HCT116 (cell line): Measurements from ENCODE around the gene RNH1. TPM values are rescaled to one million over a fixed set of nuclear protein-coding genes. Genes with fewer than 3 reads are reported as not detected.

Experiments
- ATAC-seq: fragments of 200-7000 bp; cut with Tn5 transposase; 2 replicates; pipeline ENCODE4 v1.9.1; 2020; ENCODE audit warnings: mild to moderate bottlenecking, moderate library complexity
- BruUV-seq: library from RNA; stranded (reverse); fragments of 400-500 nt; replicated peaks from 2 replicates; lab custom pipeline; 2021; lab: Mats Ljungman, UMichigan
- CTCF ChIA-PET: fragments of 300-600 bp; sonication (Branson Sonifier 250); formaldehyde crosslinking; loops from one replicate; lab custom pipeline; 2021; ENCODE audit warnings: antibody characterized with exemption; lab: Charles Lee
- POLR2A ChIA-PET: fragments of 300-600, 350-600 bp; sonication (Branson Sonifier 250); formaldehyde crosslinking; loops from one replicate; lab custom pipeline; 2021; ENCODE audit warnings: antibody characterized with exemption; lab: Charles Lee
- RAD21 ChIA-PET, 2 experiments: fragments of 300-600 bp; sonication (Branson Sonifier 250); formaldehyde crosslinking; loops; one replicate each; lab custom pipeline; 2023; ENCODE audit warnings: low total read pairs in 2 of 2; ENCODE audit not compliant: uncharacterized antibody in 2 of 2, unreplicated experiment in 2 of 2, low non-redundant PET in 1 of 2; lab: Charles Lee
- DNase-seq: peaks from one replicate; pipeline ENCODE4 v3.0.0-alpha.2; 2010; ENCODE audit warnings: low read depth, low spot score
- H2AFZ ChIP-seq: fragments of 200-600 bp; shearing (Covaris generic), sonication (generic); 2 replicates; pipeline ENCODE4 v1.6.1; 2017; ENCODE audit warnings: low read depth, mixed run types, mixed read lengths, antibody characterized with exemption, low read length; ENCODE audit not compliant: poor library complexity, severe bottlenecking
- H3K27ac ChIP-seq: 2 replicates; pipeline ENCODE4 v1.5.1; 2012; ENCODE audit warnings: low read depth, low read length
- H3K27me3 ChIP-seq: fragments of 200-600 bp; sonication (generic); 2 replicates; pipeline ENCODE4 v1.6.1; 2016; ENCODE audit warnings: mixed run types, low read length, mixed read lengths; ENCODE audit not compliant: insufficient read depth
- H3K36me3 ChIP-seq, 2 experiments: fragments of 200-500 bp in 1 of 2; fragments of 200-600 bp in 1 of 2; sonication (Bioruptor generic) in 1 of 2; sonication (generic) in 1 of 2; 2 replicates each; pipeline versions ENCODE4 v1.5.1 to v1.6.1; 2014 to 2016; ENCODE audit warnings: low read length in 2 of 2, inconsistent platforms in 1 of 2, mixed read lengths in 1 of 2, mixed run types in 1 of 2; ENCODE audit not compliant: insufficient read depth in 2 of 2, control insufficient read depth in 1 of 2
- H3K4me1 ChIP-seq, 2 experiments: fragments of 200-600 bp in 1 of 2; sonication (generic) in 1 of 2; 2 replicates each; pipeline versions ENCODE4 v1.5.1 to v1.6.1; 2012 to 2017; ENCODE audit warnings: low read length in 2 of 2, inconsistent platforms in 1 of 2, mild to moderate bottlenecking in 1 of 2, mixed read lengths in 1 of 2, mixed run types in 1 of 2, moderate library complexity in 1 of 2; ENCODE audit not compliant: insufficient read depth in 2 of 2, control insufficient read depth in 1 of 2
- H3K4me2 ChIP-seq: fragments of 200-600 bp; sonication (generic); 2 replicates; pipeline ENCODE4 v1.6.1; 2017; ENCODE audit warnings: mixed run types, low read length, mixed read lengths
- H3K4me3 ChIP-seq, 2 experiments: fragments of 200-600 bp in 1 of 2; sonication (generic) in 1 of 2; replicated peaks in 1 of 2; 2 replicates each; pipeline ENCODE4 v1.5.1; 2011 to 2016; ENCODE audit warnings: low read length in 2 of 2, control low read depth in 1 of 2, low read depth in 1 of 2, mild to moderate bottlenecking in 1 of 2, mixed read lengths in 1 of 2, mixed run types in 1 of 2
- H3K79me2 ChIP-seq: fragments of 200-600 bp; sonication (generic); 2 replicates; pipeline ENCODE4 v1.6.1; 2017; ENCODE audit warnings: mild to moderate bottlenecking, mixed run types, low read length, moderate library complexity, mixed read lengths; ENCODE audit not compliant: insufficient read depth
- H3K9ac ChIP-seq: fragments of 200-600 bp; sonication (generic); 2 replicates; pipeline ENCODE4 v1.6.1; 2016; ENCODE audit warnings: low read length, mixed read lengths
- H3K9me2 ChIP-seq: fragments of 200-600 bp; sonication (generic), shearing (Covaris generic); 2 replicates; pipeline ENCODE4 v1.6.1; 2017; ENCODE audit warnings: mixed run types, mild to moderate bottlenecking, moderate library complexity; ENCODE audit not compliant: insufficient read depth
- H3K9me3 ChIP-seq, 2 experiments: fragments of 200-500 bp in 1 of 2; fragments of 200-600 bp in 1 of 2; sonication (Bioruptor generic) in 1 of 2; sonication (generic) in 1 of 2; 2 replicates each; pipeline ENCODE4 v1.6.1; 2014 to 2017; ENCODE audit warnings: low read length in 2 of 2, mixed read lengths in 2 of 2, inconsistent platforms in 1 of 2, low read depth in 1 of 2, mild to moderate bottlenecking in 1 of 2, mixed run types in 1 of 2, moderate library complexity in 1 of 2; ENCODE audit not compliant: control insufficient read depth in 1 of 2, insufficient read depth in 1 of 2
- H4K20me1 ChIP-seq: fragments of 200-600 bp; sonication (generic), shearing (Covaris generic); 2 replicates; pipeline ENCODE4 v1.6.1; 2017; ENCODE audit warnings: mixed run types, mild to moderate bottlenecking, moderate library complexity; ENCODE audit not compliant: insufficient read depth
- CBX3 ChIP-seq: IDR thresholded peaks from 2 replicates; pipeline ENCODE4 v1.6.1; 2012; ENCODE audit warnings: low read depth
- CTCF ChIP-seq, 3 experiments: fragments of 200-600 bp in 1 of 3; sonication (generic) in 1 of 3; IDR thresholded peaks in 2 of 3; conservative IDR thresholded peaks in 1 of 3; 2 replicates each; pipeline ENCODE4 v1.5.1; 2012 to 2017; ENCODE audit warnings: low read depth in 2 of 3, low read length in 2 of 3, antibody characterized with exemption in 1 of 3, borderline replicate concordance in 1 of 3, control low read depth in 1 of 3, mild to moderate bottlenecking in 1 of 3, mixed read lengths in 1 of 3, mixed run types in 1 of 3, moderate library complexity in 1 of 3; ENCODE audit not compliant: insufficient read depth in 1 of 3
- EGR1 ChIP-seq: IDR thresholded peaks from 2 replicates; pipeline ENCODE4 v1.6.1; 2012; ENCODE audit warnings: low read depth
- ELF1 ChIP-seq: IDR thresholded peaks from 2 replicates; pipeline ENCODE4 v1.6.1; 2012; ENCODE audit warnings: low read depth, borderline replicate concordance
- EZH2phosphoT487 ChIP-seq: fragments of 200-600 bp; IDR thresholded peaks from 2 replicates; pipeline ENCODE4 v1.6.1; 2018; ENCODE audit warnings: antibody characterized with exemption, borderline replicate concordance
- MAX ChIP-seq: IDR thresholded peaks from 2 replicates; pipeline ENCODE4 v1.6.1; 2012
- POLR2A ChIP-seq: IDR thresholded peaks from 2 replicates; pipeline ENCODE4 v1.7.0; 2011; ENCODE audit warnings: borderline replicate concordance; ENCODE audit not compliant: insufficient read depth, insufficient read length; ENCODE audit errors: extremely low read depth
- POLR2AphosphoS5 ChIP-seq: IDR thresholded peaks from 2 replicates; pipeline ENCODE4 v1.6.1; 2011; ENCODE audit warnings: mild to moderate bottlenecking, low read depth, low read length, moderate library complexity
- RAD21 ChIP-seq: IDR thresholded peaks from 2 replicates; pipeline ENCODE4 v1.6.1; 2012; ENCODE audit warnings: low read depth, mild to moderate bottlenecking
- REST ChIP-seq: IDR thresholded peaks from 2 replicates; pipeline ENCODE4 v1.6.1; 2012; ENCODE audit warnings: low read depth
- SRF ChIP-seq: IDR thresholded peaks from 2 replicates; pipeline ENCODE4 v1.6.1; 2012; ENCODE audit warnings: low read depth
- TCF7L2 ChIP-seq: IDR thresholded peaks from 2 replicates; pipeline ENCODE4 v1.7.0; 2011; ENCODE audit warnings: borderline replicate concordance, inconsistent platforms; ENCODE audit not compliant: insufficient read depth, insufficient read length; ENCODE audit errors: extremely low read depth
- YY1 ChIP-seq: IDR thresholded peaks from 2 replicates; pipeline ENCODE4 v1.6.1; 2011; ENCODE audit warnings: low read length, low read depth, moderate library complexity, mild to moderate bottlenecking; ENCODE audit not compliant: insufficient replicate concordance; ENCODE audit errors: extremely low read depth
- intact Hi-C: fragments of 100-400 bp; cut with micrococcal nuclease; formaldehyde crosslinking; loops from 2 replicates; pipeline ENCODE4 v1.10.0; 2022
- total RNA-seq: library from RNA; stranded (reverse); gene quantifications from one replicate; pipeline ENCODE4 v1.2.1, GENCODE V29; 2021; ENCODE audit not compliant: unreplicated experiment

Gene RNH1
- total RNA-seq, 1 experiment from 2014 or later, result 120 TPM

GRCh38 chr11:551131-551530 lies 44.1 kb upstream of the RNH1 start:
- Histone ChIP-seq H3K9me3 (no peaks in the 10 kb centered on the region), H3K4me3 (no peak overlapping the region), H3K27ac (no peak overlapping the region)
- TF ChIP-seq POLR2A (no peak), EGR1 (no peak), REST (no peak), EZH2phosphoT487 (no peak), ELF1 (no peak), YY1 (no peak), RAD21 (no peak), TCF7L2 (no peak), MAX (no peak), CBX3 (no peak), POLR2AphosphoS5 (no peak), SRF (no peak), CTCF (IDR thresholded peaks at IDR 0.05 in 2 of 3, conservative IDR thresholded peaks at IDR 0.05 in 1 of 3; ENCODE audit: borderline replicate concordance in 1 of 3, insufficient read depth in 1 of 3, low read depth in 2 of 3, low read length in 2 of 3) (no peak)
- TF ChIP-seq, all 23 proteins: peak for 0
- no peak for DNase-seq
- no peaks in the 10 kb centered on the region for H3K27me3 ChIP-seq
- ChIA-PET CTCF (no interaction called here), RAD21 (no interaction called here), POLR2A (no interaction called here)
- H3K36me3 ChIP-seq, result no peaks in the 10 kb centered on the region
- no peak for ATAC-seq
- H3K9ac ChIP-seq, result no peak overlapping the region
- no peaks in the 10 kb centered on the region for H4K20me1 ChIP-seq
- H3K4me2 ChIP-seq, result no peak overlapping the region
- no TSS peak for BruUV-seq
- no peaks in the 10 kb centered on the region for H3K79me2 ChIP-seq
- H2AFZ ChIP-seq, result no peak overlapping the region
- intact Hi-C loops, result no loop called here
- no peaks in the 10 kb centered on the region for H3K9me2 ChIP-seq
- H3K4me1 ChIP-seq, result peaks cover 5 to 22% of the 10 kb centered on the region in 2 experiments; a peak in 3 of 4 replicates
